K562 treated with DMSO at 1 percent for 24 hours (cell line): ENCODE measurements around the gene ALDH3A1. TPM values are rescaled to one million over a fixed set of nuclear protein-coding genes. Genes with fewer than 3 reads are reported as not detected.

Source experiments
- total RNA-seq: library from RNA; unstranded; fragments of 300-600 nt; gene quantifications from 2 replicates; pipeline ENCODE4 v1.2.3, GENCODE V29; 2022; ENCODE audit warnings: low read depth; ENCODE audit not compliant: insufficient read depth

ALDH3A1 gene
- not detected in 2 replicates for total RNA-seq

DNA sequence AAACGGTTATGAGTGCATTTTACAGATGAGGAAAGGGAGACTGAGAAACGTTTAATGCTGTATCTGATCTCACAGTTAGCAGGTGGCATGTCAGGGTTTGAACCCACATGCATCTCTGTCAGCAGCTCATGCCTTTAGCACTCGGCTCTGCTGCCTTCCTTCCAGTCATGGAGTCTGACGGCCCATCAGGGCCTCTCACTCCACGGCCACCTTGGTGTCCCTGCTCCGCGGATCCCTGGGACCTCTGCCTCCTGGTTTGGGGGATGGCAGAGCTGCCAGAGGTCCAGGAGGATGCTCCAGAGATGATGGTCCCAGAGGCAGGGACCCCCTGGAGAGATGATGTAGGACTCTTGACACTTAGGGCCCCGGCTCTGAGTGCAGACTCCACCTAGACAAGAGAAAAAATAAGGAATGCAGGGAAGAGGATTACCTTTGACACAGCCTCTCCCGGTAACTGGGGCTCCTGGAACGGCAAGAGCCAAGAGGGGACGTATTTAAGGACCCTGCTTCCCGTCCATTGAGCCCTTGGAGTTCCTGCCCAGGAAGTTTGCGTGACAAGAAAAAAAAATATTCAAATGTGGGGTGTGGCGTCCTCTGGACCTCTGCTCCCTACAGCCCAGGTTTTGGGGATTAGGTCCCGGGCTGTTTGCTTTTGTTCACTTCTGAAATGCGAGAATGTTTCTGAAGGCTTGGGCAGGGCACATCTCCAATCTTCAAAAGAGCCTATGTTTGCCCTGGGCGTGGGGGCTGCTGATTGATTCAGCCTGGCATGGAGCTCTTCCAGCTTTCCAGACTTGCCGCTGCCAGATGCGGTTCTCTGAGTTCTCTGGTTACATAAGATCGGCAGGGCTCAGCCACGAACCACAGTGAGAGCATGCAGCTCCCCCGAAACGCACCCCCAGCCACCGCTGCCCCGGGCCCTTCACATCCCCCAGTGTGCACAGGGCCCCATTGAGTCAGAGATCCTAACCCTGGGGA is at the start of gene ALDH3A1:
Gene ALDH3A1 (minus strand): TSS at position 470 of the 978 bp plus-strand sequence. CDS start 3,169 bp downstream, outside the sequence.

DNA sequence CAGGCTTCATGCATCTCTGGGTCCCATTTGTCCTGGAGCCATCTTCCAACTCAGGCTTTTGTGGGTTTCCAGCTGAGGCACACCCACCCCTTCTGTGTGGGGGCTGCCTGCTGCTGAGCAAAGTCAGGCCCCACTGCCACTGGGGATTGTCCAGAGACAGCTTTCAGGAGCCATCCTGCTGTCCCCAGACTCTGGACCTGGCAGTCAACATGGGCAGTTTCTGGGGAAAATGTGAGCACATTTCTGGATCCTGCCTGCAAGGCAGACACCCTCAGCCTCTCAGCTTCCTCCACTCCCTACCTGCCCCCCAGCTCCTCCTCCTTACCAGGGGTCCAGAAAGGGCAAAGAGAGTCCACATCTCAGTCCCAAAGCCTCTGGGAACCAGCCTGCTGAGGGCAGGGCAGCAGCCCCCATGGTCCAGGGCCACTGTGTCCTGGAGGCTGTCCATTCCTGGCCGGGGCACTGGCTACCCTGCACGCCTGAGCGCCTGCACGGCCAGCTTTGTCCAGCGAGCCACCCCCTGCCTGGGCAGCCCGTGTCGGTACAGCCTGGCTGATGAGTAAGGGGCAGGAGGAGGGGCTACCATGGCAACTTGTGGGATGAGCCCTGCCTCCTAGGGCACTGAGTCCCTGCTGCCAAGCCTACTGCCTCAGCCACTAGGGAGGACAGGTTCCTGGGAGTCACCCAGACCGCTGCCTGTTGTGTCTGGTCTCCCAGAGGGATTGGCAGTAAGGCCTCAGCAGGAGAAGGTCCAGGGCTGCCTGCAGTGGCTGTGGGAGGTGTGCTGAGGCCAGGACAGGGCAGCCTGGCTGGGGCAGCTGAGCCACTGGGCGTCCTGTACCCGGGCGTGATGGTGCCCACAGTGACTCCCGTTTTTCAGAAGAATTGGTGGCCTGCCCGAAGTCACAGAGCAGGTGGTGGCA is 31.7 kb downstream of the ALDH3A1 start, which contains the start of gene SLC47A2:
Gene SLC47A2 (minus strand): TSS at position 477 of the 923 bp plus-strand sequence. CDS start 29 bp downstream, at position 448.

Other genes with a start within 250 kb of the ALDH3A1 start
- not detected in 2 replicates for gene SLC47A1, start 214.4 kb downstream of the ALDH3A1 start, total RNA-seq
- 0.87 and 1.00 TPM in 2 replicates for gene ALDH3A2, start 99.5 kb downstream of the ALDH3A1 start, total RNA-seq
- gene SLC47A2, start 31.7 kb downstream of the ALDH3A1 start, total RNA-seq, result not detected in 2 replicates
- 0.27 TPM in 1 of 2 replicates, not detected in the other for gene ULK2, start 119.6 kb upstream of the ALDH3A1 start, total RNA-seq
- 7.1 and 8.7 TPM in 2 replicates for gene AKAP10, start 229.5 kb upstream of the ALDH3A1 start, total RNA-seq